Fibroblast of skin of left quadriceps (primary cell): ENCODE measurements around the gene CCDC137.
"Not testable (repeated sequence)": the region's sequence is repeated elsewhere in the genome, so short reads cannot be mapped to it uniquely, and the experiment has no call there.

Experiments
- DNase-seq, 2 experiments: peaks; one replicate each; pipeline ENCODE4 v3.0.0-alpha.2; 2013; ENCODE audit warnings: low read depth in 2 of 2

Gene CCDC137

GRCh38 chr17:81666342-81667191, at the start of gene CCDC137, which contains the start of gene OXLD1:
Gene CCDC137 (plus strand): TSS chr17:81666737. CDS start chr17:81666767, 30 bp downstream.
Gene OXLD1 (minus strand): TSS chr17:81666605. CDS start chr17:81666577, 28 bp downstream.
- DNase-seq: peak; percentile 91

- no peak for DNase-seq
Measured at GRCh38 chr17:81616877-81617276, 49.7 kb upstream of the CCDC137 start.

GRCh38 chr17:81618307-81618706, 48.2 kb upstream of the CCDC137 start:
- DNase-seq: not testable (repeated sequence)

GRCh38 chr17:81621494-81622130, 44.9 kb upstream of the CCDC137 start:
- no peak for DNase-seq

GRCh38 chr17:81630274-81630673, 36.3 kb upstream of the CCDC137 start:
- no peak for DNase-seq

- no peak for DNase-seq
Measured at GRCh38 chr17:81631482-81631881, 35.1 kb upstream of the CCDC137 start.

- DNase-seq: no peak
Measured at GRCh38 chr17:81635431-81635830, 31.1 kb upstream of the CCDC137 start.

GRCh38 chr17:81635973-81636504, 30.5 kb upstream of the CCDC137 start:
- DNase-seq: no peak

- peak; percentile 70 to 72 for DNase-seq
Measured at GRCh38 chr17:81636505-81637288, 29.8 kb upstream of the CCDC137 start, which contains the start of the genes NPLOC4 and TSPAN10. Gene NPLOC4 (minus strand): TSS chr17:81637112. CDS start chr17:81636930, 182 bp downstream. Gene TSPAN10 (plus strand): TSS chr17:81637196. CDS start chr17:81642413, 5,217 bp downstream.

- DNase-seq: no peak
Measured at GRCh38 chr17:81638683-81639082, 27.9 kb upstream of the CCDC137 start.

- DNase-seq: no peak
Measured at GRCh38 chr17:81640011-81640410, 26.5 kb upstream of the CCDC137 start.

- DNase-seq: peak in 1 of 2 experiments; percentile 34
Measured at GRCh38 chr17:81641825-81642489, 24.6 kb upstream of the CCDC137 start.

- DNase-seq: no peak
Measured at GRCh38 chr17:81644496-81644895, 22.0 kb upstream of the CCDC137 start.

GRCh38 chr17:81644976-81645952, 21.3 kb upstream of the CCDC137 start:
- DNase-seq: no peak

- no peak for DNase-seq
Measured at GRCh38 chr17:81646869-81647600, 19.5 kb upstream of the CCDC137 start.

- DNase-seq: no peak
Measured at GRCh38 chr17:81647640-81648012, 18.9 kb upstream of the CCDC137 start.

- DNase-seq: no peak
Measured at GRCh38 chr17:81648013-81648706, 18.4 kb upstream of the CCDC137 start.

GRCh38 chr17:81648707-81649085, 17.8 kb upstream of the CCDC137 start:
- no peak for DNase-seq

GRCh38 chr17:81650951-81651350, 15.6 kb upstream of the CCDC137 start:
- no peak for DNase-seq
